CD4-positive, alpha-beta T cell treated with Interleukin-4 for 4 hours (primary cell): ENCODE results near the gene CLDN15.
"Not testable (repeated sequence)": the region's sequence is repeated elsewhere in the genome, so short reads cannot be mapped to it uniquely, and the experiment has no call there.

Experiments used
- DNase-seq: peaks from one replicate; pipeline ENCODE4 v3.0.0-alpha.2; 2020

CLDN15 gene

GRCh38 chr7:101237206-101238067 is at the start of gene CLDN15:
CLDN15 (minus strand) TSS chr7:101237802; CDS start chr7:101237581, 221 bp downstream.
- DNase-seq = no peak

GRCh38 chr7:101287032-101287431 is 49.4 kb upstream of the CLDN15 start:
- no peak for DNase-seq

GRCh38 chr7:101285880-101286279 is 48.3 kb upstream of the CLDN15 start:
- not testable (repeated sequence) for DNase-seq

GRCh38 chr7:101285171-101285570 is 47.6 kb upstream of the CLDN15 start:
- DNase-seq = no peak

- not testable (repeated sequence) for DNase-seq
These were observed 43.3 kb upstream of the CLDN15 start for GRCh38 chr7:101280912-101281311.

GRCh38 chr7:101278461-101279292 is 41.1 kb upstream of the CLDN15 start:
- no peak for DNase-seq

GRCh38 chr7:101277155-101277554 is 39.6 kb upstream of the CLDN15 start:
- no peak for DNase-seq

GRCh38 chr7:101273206-101273605 is 35.6 kb upstream of the CLDN15 start:
- no peak for DNase-seq

- DNase-seq = no peak
These were observed 33.4 kb upstream of the CLDN15 start for GRCh38 chr7:101271021-101271420.

- DNase-seq = no peak
These were observed 32.1 kb upstream of the CLDN15 start for GRCh38 chr7:101269664-101270063.

- DNase-seq = no peak
These were observed 28.3 kb upstream of the CLDN15 start for GRCh38 chr7:101265622-101266516.

GRCh38 chr7:101264102-101264706 is 26.6 kb upstream of the CLDN15 start:
- DNase-seq = not testable (repeated sequence)

- DNase-seq = no peak
These were observed 20.7 kb upstream of the CLDN15 start for GRCh38 chr7:101258243-101258731.

- DNase-seq = no peak
These were observed 18.2 kb upstream of the CLDN15 start for GRCh38 chr7:101255796-101256195.

GRCh38 chr7:101253199-101253598 is 15.6 kb upstream of the CLDN15 start:
- not testable (repeated sequence) for DNase-seq

- DNase-seq = peak; percentile 99
These were observed 14.5 kb upstream of the CLDN15 start for GRCh38 chr7:101251871-101252659.

- DNase-seq = no peak
These were observed 12.7 kb upstream of the CLDN15 start for GRCh38 chr7:101250324-101250723.

- DNase-seq = no peak
These were observed 10.7 kb upstream of the CLDN15 start for GRCh38 chr7:101248276-101248675.

- no peak for DNase-seq
These were observed 7.6 kb upstream of the CLDN15 start for GRCh38 chr7:101245147-101245668.

- peak; percentile 87 for DNase-seq
These were observed 7.0 kb upstream of the CLDN15 start, which contains the start of gene FIS1 for GRCh38 chr7:101244375-101245146. FIS1 (minus strand) TSS chr7:101245081; CDS start chr7:101245004, 77 bp downstream.
